Esophagus muscularis mucosa (tissue), 4 donors: ENCODE measurements around the gene CTNNA3. TPM values are rescaled to one million over a fixed set of nuclear protein-coding genes. Genes with fewer than 3 reads are reported as not detected.

Source experiments
- DNase-seq: peaks from one replicate; pipeline ENCODE4 v3.0.0-alpha.2; 2017; ENCODE audit errors: extremely low spot score
- H3K27ac ChIP-seq, 4 donors: fragments of 200-600 bp; sonication (generic); replicated peaks in 1 of 4; 1 replicate in 3 of 4; 2 replicates in 1 of 4; pipeline ENCODE4 v1.5.1; 2016 to 2019; ENCODE audit warnings: mild to moderate bottlenecking in 1 of 4
- H3K27me3 ChIP-seq, 4 donors: fragments of 200-600 bp; sonication (generic); one replicate each; pipeline versions ENCODE4 v1.5.1 to v1.6.0; 2016 to 2019
- H3K36me3 ChIP-seq, 4 donors: fragments of 200-600 bp; sonication (generic); one replicate each; pipeline ENCODE4 v1.5.1; 2016 to 2019
- H3K4me1 ChIP-seq, 4 donors: fragments of 200-600 bp; sonication (generic); one replicate each; pipeline ENCODE4 v1.5.1; 2016 to 2019
- H3K4me3 ChIP-seq, 4 donors: fragments of 200-600 bp; sonication (generic); 1 replicate in 2 of 4; 2 replicates in 2 of 4; pipeline ENCODE4 v1.5.1; 2016 to 2019; ENCODE audit warnings: mild to moderate bottlenecking in 4 of 4, moderate library complexity in 1 of 4
- H3K9me3 ChIP-seq, 4 donors: fragments of 200-600 bp; sonication (generic); 1 replicate in 3 of 4; 2 replicates in 1 of 4; pipeline ENCODE4 v1.5.1; 2016 to 2019
- EP300 ChIP-seq: sonication (generic); formaldehyde crosslinking; IDR thresholded peaks from one replicate; pipeline ENCODE4 v1.6.1; 2017; ENCODE audit warnings: antibody characterized with exemption
- POLR2A ChIP-seq: fragments of 450-650 bp; IDR thresholded peaks from one replicate; pipeline ENCODE4 v1.6.1; 2017; ENCODE audit warnings: antibody characterized with exemption, moderate library complexity, mild to moderate bottlenecking, low read depth
- POLR2AphosphoS5 ChIP-seq, 2 donors: sonication (generic); formaldehyde crosslinking; IDR thresholded peaks; one replicate each; pipeline ENCODE4 v1.6.1; 2017; ENCODE audit warnings: antibody characterized with exemption in 2 of 2
- WGBS: methylation state at CpG from one replicate; pipeline ENCODE4 v1.1.5; 2018; 5-methylcytosine and 5-hydroxymethylcytosine counted together
- intact Hi-C: fragments of 100-400 bp; cut with DNase I; formaldehyde crosslinking; loops from one replicate; pipeline ENCODE4 v1.15.1; 2023
- total RNA-seq, 4 donors: library from RNA; depleted of rRNA; stranded (reverse); fragments of >200 nt; gene quantifications; one replicate each; pipeline versions ENCODE4 v1.1.0 to v1.2.1, GENCODE V29; 2016
- TF ChIP-seq, protein P1 (sequence below), 3 experiments: fragments of 200-600 bp in 2 of 3; fragments of 450-650 bp in 1 of 3; sonication (generic) in 2 of 3; IDR thresholded peaks; one replicate each; pipeline ENCODE4 v1.5.1; 2017 to 2019; ENCODE audit warnings: antibody characterized with exemption in 3 of 3, mild to moderate bottlenecking in 2 of 3, moderate library complexity in 1 of 3

CTNNA3 gene
- total RNA-seq, 4 donors from 2014 or later, result 5.1 to 27.8 (median 17.6) TPM

DNA sequence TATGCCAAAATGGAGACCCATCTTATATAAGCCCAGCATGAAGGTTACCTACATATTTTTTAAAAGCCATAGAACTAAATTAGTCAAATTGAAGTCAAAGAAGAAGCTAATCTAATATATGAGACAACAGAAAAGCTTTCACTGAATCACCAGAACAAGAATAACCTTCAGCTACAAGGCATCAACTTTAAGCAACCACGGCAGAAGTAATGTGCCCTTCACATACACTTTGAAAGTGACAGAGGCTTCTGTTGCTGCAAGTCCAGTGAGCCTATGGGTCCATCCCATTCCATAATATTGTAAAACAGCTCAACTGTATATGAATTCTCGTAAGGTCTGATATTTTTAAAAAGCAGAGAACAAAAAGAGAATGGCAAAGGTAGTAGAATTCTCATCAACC lies 36.5 kb downstream of the CTNNA3 start:
- 84% methylated on average over 2 of the region's 2 CpGs for WGBS
- no peak overlapping the region for H3K4me3 ChIP-seq
- peaks cover 1 to 6% (median 5%) of the 10 kb centered on the region in 4 donors for H3K4me1 ChIP-seq
- intact Hi-C loops, result no loop called here
- no peaks in the 10 kb centered on the region for H3K27me3 ChIP-seq
- TF ChIP-seq EP300 (no peak), POLR2A (no peak), POLR2AphosphoS5 (IDR thresholded peaks at IDR 0.05) (no peak)
- TF ChIP-seq, protein P1, sequence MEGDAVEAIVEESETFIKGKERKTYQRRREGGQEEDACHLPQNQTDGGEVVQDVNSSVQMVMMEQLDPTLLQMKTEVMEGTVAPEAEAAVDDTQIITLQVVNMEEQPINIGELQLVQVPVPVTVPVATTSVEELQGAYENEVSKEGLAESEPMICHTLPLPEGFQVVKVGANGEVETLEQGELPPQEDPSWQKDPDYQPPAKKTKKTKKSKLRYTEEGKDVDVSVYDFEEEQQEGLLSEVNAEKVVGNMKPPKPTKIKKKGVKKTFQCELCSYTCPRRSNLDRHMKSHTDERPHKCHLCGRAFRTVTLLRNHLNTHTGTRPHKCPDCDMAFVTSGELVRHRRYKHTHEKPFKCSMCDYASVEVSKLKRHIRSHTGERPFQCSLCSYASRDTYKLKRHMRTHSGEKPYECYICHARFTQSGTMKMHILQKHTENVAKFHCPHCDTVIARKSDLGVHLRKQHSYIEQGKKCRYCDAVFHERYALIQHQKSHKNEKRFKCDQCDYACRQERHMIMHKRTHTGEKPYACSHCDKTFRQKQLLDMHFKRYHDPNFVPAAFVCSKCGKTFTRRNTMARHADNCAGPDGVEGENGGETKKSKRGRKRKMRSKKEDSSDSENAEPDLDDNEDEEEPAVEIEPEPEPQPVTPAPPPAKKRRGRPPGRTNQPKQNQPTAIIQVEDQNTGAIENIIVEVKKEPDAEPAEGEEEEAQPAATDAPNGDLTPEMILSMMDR (IDR thresholded peaks at IDR 0.05), result no peak
- DNase-seq, result no peak
- no peak overlapping the region for H3K27ac ChIP-seq
- no peaks in the 10 kb centered on the region for H3K36me3 ChIP-seq
- no peaks in the 10 kb centered on the region for H3K9me3 ChIP-seq

DNA sequence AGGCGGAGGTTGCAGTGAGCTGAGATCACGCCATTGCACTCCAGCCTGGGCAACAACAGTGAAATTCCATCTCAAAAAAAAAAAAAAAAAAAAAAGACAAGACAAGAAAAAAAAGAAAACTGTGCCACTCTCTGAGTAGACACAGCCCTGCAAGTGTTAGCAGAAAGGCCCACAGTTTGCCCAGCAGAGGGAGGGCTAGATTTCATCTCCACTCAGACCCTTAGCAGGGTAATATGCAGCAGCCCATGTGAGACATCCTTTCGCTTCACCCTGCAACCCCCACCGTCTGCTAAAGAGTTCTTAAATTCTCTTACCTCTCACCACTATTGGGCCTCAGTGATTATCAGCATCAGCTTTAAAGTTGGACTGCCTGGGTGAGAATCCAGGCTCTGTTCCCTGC lies 38.2 kb downstream of the CTNNA3 start:
- WGBS, result 88% methylated on average over 4 of the region's 4 CpGs

DNA sequence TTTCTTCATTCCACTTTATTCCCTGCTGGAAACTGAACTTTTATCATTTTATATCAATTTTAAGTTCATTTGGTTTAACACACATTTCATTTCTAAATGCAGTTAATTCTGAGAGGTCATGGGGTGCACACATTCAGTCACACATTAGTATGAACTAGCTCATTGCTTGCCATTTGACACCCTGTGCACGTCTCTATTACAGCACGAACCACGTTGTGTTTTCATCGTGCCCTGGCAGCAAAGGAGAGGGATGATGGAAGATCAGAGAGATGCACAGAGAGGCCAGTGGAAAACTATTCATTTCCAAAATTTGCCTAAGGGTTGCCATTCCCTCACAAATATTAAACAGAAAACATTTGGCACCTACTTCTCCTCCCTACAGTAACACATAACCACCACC lies 45.4 kb downstream of the CTNNA3 start:
- H3K36me3 ChIP-seq, result no peaks in the 10 kb centered on the region
- no peak overlapping the region for H3K27ac ChIP-seq
- DNase-seq, result no peak
- no peaks in the 10 kb centered on the region for H3K4me1 ChIP-seq
- H3K4me3 ChIP-seq, result no peak overlapping the region
- no peaks in the 10 kb centered on the region for H3K27me3 ChIP-seq
- H3K9me3 ChIP-seq, result no peaks in the 10 kb centered on the region
- TF ChIP-seq POLR2AphosphoS5 (IDR thresholded peaks at IDR 0.05), result no peak
- TF ChIP-seq, protein P1 (IDR thresholded peaks at IDR 0.05), result no peak
- no peak for TF ChIP-seq POLR2A
- no peak for TF ChIP-seq EP300
- intact Hi-C loops, result no loop called here
- WGBS, result 95% methylated on average over 4 of the region's 4 CpGs

More for the DNA sequence above, 38.2 kb downstream of the CTNNA3 start:
- no peaks in the 10 kb centered on the region for H3K36me3 ChIP-seq
- intact Hi-C loops, result no loop called here
- H3K4me1 ChIP-seq, result peaks cover 0 to 6% (median 0%) of the 10 kb centered on the region in 4 donors
- no peak overlapping the region for H3K4me3 ChIP-seq
- DNase-seq, result no peak
- no peaks in the 10 kb centered on the region for H3K9me3 ChIP-seq
- H3K27me3 ChIP-seq, result no peaks in the 10 kb centered on the region
- TF ChIP-seq POLR2A, result no peak
- no peak for TF ChIP-seq EP300
- no peak for TF ChIP-seq POLR2AphosphoS5 (IDR thresholded peaks at IDR 0.05)
- TF ChIP-seq, protein P1 (IDR thresholded peaks at IDR 0.05), result no peak
- no peak overlapping the region for H3K27ac ChIP-seq

DNA sequence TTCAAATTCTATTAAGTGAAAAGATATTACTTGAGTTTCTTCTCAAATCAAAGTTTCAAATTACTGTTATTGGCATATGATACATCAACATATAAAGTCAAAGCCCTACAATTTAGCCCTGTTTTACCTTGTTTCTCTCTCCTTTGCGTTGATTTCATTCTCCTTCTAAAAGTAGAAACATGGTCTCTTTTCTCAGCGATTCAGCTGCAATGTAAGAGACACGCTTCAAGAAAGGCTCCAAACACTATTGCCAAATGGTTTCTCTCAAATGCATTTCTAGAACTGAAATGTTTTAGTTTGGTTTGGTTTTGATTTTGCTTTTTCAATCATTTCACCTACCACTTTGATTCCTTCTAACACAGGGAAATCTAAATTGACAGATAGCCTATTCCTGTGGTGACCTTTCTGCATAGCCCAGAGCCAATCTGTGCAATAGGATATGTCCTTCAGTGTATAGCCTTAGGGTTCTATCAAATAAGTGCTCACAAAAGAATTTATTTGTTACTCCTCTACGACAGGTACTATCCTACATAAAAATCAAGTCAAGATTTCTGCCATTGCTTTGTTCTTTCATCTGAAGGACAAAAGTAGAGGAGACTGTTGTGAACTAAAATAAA lies 47.3 kb downstream of the CTNNA3 start:
- Histone ChIP-seq H3K27ac (no peak overlapping the region), H3K9me3 (no peaks in the 10 kb centered on the region), H3K4me3 (no peak overlapping the region), H3K36me3 (no peaks in the 10 kb centered on the region), H3K27me3 (no peaks in the 10 kb centered on the region), H3K4me1 (no peaks in the 10 kb centered on the region)
- intact Hi-C loops, result no loop called here
- no peak for DNase-seq
- WGBS, result 93% methylated on average over 4 of the region's 4 CpGs
- TF ChIP-seq, protein P1 (IDR thresholded peaks at IDR 0.05), result no peak
- TF ChIP-seq EP300 (no peak), POLR2AphosphoS5 (IDR thresholded peaks at IDR 0.05) (no peak), POLR2A (no peak)

DNA sequence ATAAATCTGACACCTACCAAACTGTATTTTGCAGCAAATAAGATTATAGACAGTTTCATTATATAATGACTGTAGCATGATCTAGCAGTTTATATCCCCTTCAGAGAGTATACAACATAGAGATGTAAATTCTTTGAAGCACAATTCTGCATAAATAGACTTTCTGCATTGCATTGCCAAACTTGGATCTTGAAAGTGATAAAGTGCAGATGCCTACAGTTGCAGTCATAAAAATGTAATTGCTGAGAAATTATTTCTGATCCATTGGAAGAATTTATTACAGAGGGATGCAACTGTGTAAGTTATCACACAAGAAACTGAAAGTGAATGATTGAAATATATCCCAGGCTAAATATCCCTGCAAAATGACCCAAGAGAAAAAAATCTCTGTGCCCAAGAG lies 65.1 kb downstream of the CTNNA3 start:
- Histone ChIP-seq H3K9me3 (peaks cover 0 to 1% (median 0%) of the 10 kb centered on the region in 4 donors), H3K36me3 (no peaks in the 10 kb centered on the region), H3K4me1 (no peaks in the 10 kb centered on the region), H3K4me3 (no peak overlapping the region), H3K27me3 (no peaks in the 10 kb centered on the region), H3K27ac (no peak overlapping the region)
- no peak for TF ChIP-seq POLR2A
- TF ChIP-seq, protein P1 (IDR thresholded peaks at IDR 0.05), result no peak
- no peak for TF ChIP-seq EP300
- intact Hi-C loops, result no loop called here
- no peak for DNase-seq
